Naive thymus-derived CD8-positive, alpha-beta T cell (primary cell): ENCODE data around the gene MXRA8. TPM values are rescaled to one million over a fixed set of nuclear protein-coding genes. Genes with fewer than 3 reads are reported as not detected.

Experiments
- ATAC-seq, 2 donors: fragments of 150-1000 bp; cut with Tn5 transposase in 1 of 2; sonication (Bioruptor Pico), chemical (Tn5 transposase) in 1 of 2; 1 replicate in 1 of 2; 2 replicates in 1 of 2; pipeline ENCODE4 v1.10.0; 2021; ENCODE audit warnings: mild to moderate bottlenecking in 2 of 2, moderate library complexity in 2 of 2
- POLR2A ChIA-PET: fragments of 350-600 bp; sonication (Branson Sonifier 250); formaldehyde crosslinking; loops from one replicate; lab custom pipeline; 2021; ENCODE audit warnings: antibody characterized with exemption; lab: Charles Lee
- DNase-seq, 10 donors: peaks; one replicate each; pipeline versions ENCODE4 v3.0.0 to v3.0.0-alpha.2; 2020 to 2022
- H3K27ac Mint-ChIP-seq, 10 donors: one replicate each; pipeline ENCODE4 v1.8.0; 2020 to 2022; ENCODE audit warnings: mild to moderate bottlenecking in 10 of 10, mixed read lengths in 10 of 10, moderate library complexity in 4 of 10, inconsistent platforms in 1 of 10
- H3K27me3 Mint-ChIP-seq, 5 donors: one replicate each; pipeline ENCODE4 v1.8.0; 2021 to 2022; ENCODE audit warnings: mixed read lengths in 5 of 5
- H3K36me3 Mint-ChIP-seq, 3 donors: one replicate each; pipeline ENCODE4 v1.8.0; 2020 to 2022; ENCODE audit warnings: mixed read lengths in 3 of 3, mild to moderate bottlenecking in 2 of 3, inconsistent platforms in 1 of 3
- H3K4me1 Mint-ChIP-seq, 4 donors: one replicate each; pipeline ENCODE4 v1.8.0; 2021 to 2022; ENCODE audit warnings: mixed read lengths in 4 of 4
- H3K4me3 Mint-ChIP-seq, 10 donors: one replicate each; pipeline ENCODE4 v1.8.0; 2020 to 2022; ENCODE audit warnings: mild to moderate bottlenecking in 10 of 10, mixed read lengths in 10 of 10, moderate library complexity in 6 of 10, inconsistent platforms in 1 of 10
- H3K9me3 Mint-ChIP-seq, 9 donors: one replicate each; pipeline ENCODE4 v1.8.0; 2020 to 2022; ENCODE audit warnings: mixed read lengths in 9 of 9, mild to moderate bottlenecking in 3 of 9, inconsistent platforms in 1 of 9, moderate library complexity in 1 of 9
- microRNA-seq: library from miRNA; unstranded; fragments of <30 nt; microRNA quantifications from one replicate; pipeline ENCODE4 v1.2.0, GENCODE V29; 2022; ENCODE audit warnings: borderline microRNAs expressed
- polyA plus RNA-seq, 3 donors: library from polyadenylated mRNA; unstranded; fragments of 300-500 nt; fragmentation: Illumina TruSeq; gene quantifications; one replicate each; pipeline ENCODE4 v1.2.3, GENCODE V29; 2021
- total RNA-seq, 8 experiments: library from RNA in 2 of 8; stranded (reverse) in 2 of 8; gene quantifications; one replicate each; pipeline ENCODE4 v1.2.3 and lab custom pipeline; 2021 to 2026

The MXRA8 gene
- total and polyA plus RNA-seq, 5 experiments from 2014 or later = 7.4 to 22.0 (median 7.7) TPM

- DNase-seq = peak; percentile 46 to 85 (median 64)
- Mint-ChIP-seq H3K9me3 (no peaks in the 10 kb centered on the region), H3K27me3 (no peaks in the 10 kb centered on the region), H3K4me3 (peak overlapping the region; percentile 82 to 90 (median 88)), H3K4me1 (peaks cover 6 to 25% (median 22%) of the 10 kb centered on the region in 4 donors), H3K36me3 (no peaks in the 10 kb centered on the region), H3K27ac (peak overlapping the region; percentile 31 to 94 (median 88))
- POLR2A ChIA-PET = interaction anchor here (0.5 to 1.8 kb wide), 12 partner anchors 9 to 286 kb away, joined by 3 to 9 read pairs (median 4); partner anchors contain the start of gene AURKAIP1
- ATAC-seq = peak; percentile 42 to 48
These were observed 52.9 kb downstream of the MXRA8 start for GRCh38 chr1:1305300-1306069.

GRCh38 chr1:1304331-1305299 lies 53.7 kb downstream of the MXRA8 start:
- peaks cover 6 to 29% (median 22%) of the 10 kb centered on the region in 4 donors for H3K4me1 Mint-ChIP-seq
- H3K4me3 Mint-ChIP-seq = peak overlapping the region; percentile 45 to 90 (median 86)
- no peaks in the 10 kb centered on the region for H3K27me3 Mint-ChIP-seq
- POLR2A ChIA-PET = interaction anchor here (0.5 to 1.8 kb wide), 10 partner anchors 10 to 198 kb away, joined by 3 to 6 read pairs (median 4); partner anchors contain the start of gene AURKAIP1
- no peaks in the 10 kb centered on the region for H3K9me3 Mint-ChIP-seq
- no peaks in the 10 kb centered on the region for H3K36me3 Mint-ChIP-seq
- DNase-seq (no peak), ATAC-seq (no peak)
- peak overlapping the region in 7 of 10 donors; percentile 22 to 81 (median 52) for H3K27ac Mint-ChIP-seq

GRCh38 chr1:1303736-1304135 lies 54.6 kb downstream of the MXRA8 start:
- Mint-ChIP-seq H3K4me1 (peaks cover 6 to 29% (median 22%) of the 10 kb centered on the region in 4 donors), H3K36me3 (no peaks in the 10 kb centered on the region), H3K27me3 (no peaks in the 10 kb centered on the region), H3K27ac (no peak overlapping the region), H3K4me3 (no peak overlapping the region), H3K9me3 (no peaks in the 10 kb centered on the region)
- DNase-seq (no peak), ATAC-seq (no peak)
- POLR2A ChIA-PET = no interaction called here

DNA sequence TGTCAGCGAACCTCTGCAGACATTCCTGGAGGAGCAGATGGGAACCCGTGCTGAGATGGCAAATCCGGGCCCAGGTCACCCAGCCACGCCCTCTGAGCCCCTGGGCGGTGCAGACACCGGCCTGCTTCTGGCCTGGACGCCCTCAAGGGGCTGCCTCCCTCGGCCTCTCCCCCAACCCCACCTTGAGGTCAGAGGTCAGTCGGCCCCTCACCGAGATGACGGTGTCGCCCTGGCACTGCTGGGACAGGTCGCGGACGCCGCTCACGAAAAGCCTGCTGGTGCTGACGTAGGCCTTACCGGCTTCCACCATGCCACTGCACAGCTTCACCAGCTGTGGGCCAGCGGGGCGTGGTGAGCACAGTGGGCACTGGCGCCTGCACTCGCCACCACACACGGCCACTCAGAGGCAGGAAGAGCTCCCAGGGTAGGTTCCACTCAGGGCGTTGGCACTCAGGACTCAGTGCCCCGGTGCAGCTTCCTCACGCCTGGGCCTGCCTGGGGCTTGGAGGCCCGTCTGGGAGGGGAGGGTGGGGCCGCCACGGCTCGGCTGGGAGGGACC lies 55.3 kb downstream of the MXRA8 start:
- Mint-ChIP-seq H3K36me3 (no peaks in the 10 kb centered on the region), H3K27ac (no peak overlapping the region), H3K4me1 (peaks cover 6 to 29% (median 22%) of the 10 kb centered on the region in 4 donors), H3K9me3 (no peaks in the 10 kb centered on the region), H3K27me3 (no peaks in the 10 kb centered on the region), H3K4me3 (no peak overlapping the region)
- DNase-seq (no peak), ATAC-seq (no peak)
- POLR2A ChIA-PET = no interaction called here

Small RNAs within 50 kb of the gene (microRNA-seq; reads per million reads assigned to microRNA genes)
- gene MIR6727 (not detected), gene MIR6808 (1.7 reads per million)

Other genes starting within 250 kb of the MXRA8 start
- 10 to 100 TPM; 24.9 to 26.5 TPM for gene C1orf159, start 242.5 kb downstream of the MXRA8 start, total RNA-seq
- 10 to 100 TPM in 1 of 3 donors, 1 to 10 TPM in 2; 3.2 to 10.7 (median 6.2) TPM for gene C1orf159, start 242.5 kb downstream of the MXRA8 start, polyA plus RNA-seq
- not detected for gene TTLL10, start 184.7 kb downstream of the MXRA8 start, total RNA-seq
- gene TTLL10, start 184.7 kb downstream of the MXRA8 start, polyA plus RNA-seq = not detected
- gene TNFRSF18, start 152.0 kb downstream of the MXRA8 start, total RNA-seq = 1 to 10 TPM; 1.5 to 1.6 TPM
- gene TNFRSF18, start 152.0 kb downstream of the MXRA8 start, polyA plus RNA-seq = 1 to 10 TPM in 1 of 3 donors, not detected in 2; 2.3 TPM
- under 1 TPM; 0.44 to 0.73 TPM for gene TNFRSF4, start 144.4 kb downstream of the MXRA8 start, total RNA-seq
- under 1 TPM; 0.30 to 0.62 (median 0.30) TPM for gene TNFRSF4, start 144.4 kb downstream of the MXRA8 start, polyA plus RNA-seq
- gene SDF4, start 126.6 kb downstream of the MXRA8 start, total RNA-seq = 100 to 1,000 TPM; 110 to 115 TPM
- 10 to 100 TPM; 73.8 to 86.3 (median 76.7) TPM for gene SDF4, start 126.6 kb downstream of the MXRA8 start, polyA plus RNA-seq
- gene B3GALT6, start 126.3 kb downstream of the MXRA8 start, total RNA-seq = 10 to 100 TPM; 21.4 to 23.6 TPM
- gene B3GALT6, start 126.3 kb downstream of the MXRA8 start, polyA plus RNA-seq = 10 to 100 TPM in 2 of 3 donors, 1 to 10 TPM in 1; 8.8 to 24.6 (median 14.6) TPM
- 1 to 10 TPM; 5.0 to 7.1 TPM for gene C1QTNF12, start 111.8 kb downstream of the MXRA8 start, total RNA-seq
- gene C1QTNF12, start 111.8 kb downstream of the MXRA8 start, polyA plus RNA-seq = under 1 TPM in 1 of 3 donors, not detected in 2; 0.22 TPM
- gene UBE2J2, start 84.7 kb downstream of the MXRA8 start, total RNA-seq = 100 to 1,000 TPM; 104 to 105 TPM
- gene UBE2J2, start 84.7 kb downstream of the MXRA8 start, polyA plus RNA-seq = 10 to 100 TPM; 84.7 to 92.9 (median 85.8) TPM
- 10 to 100 TPM; 11.8 to 17.4 TPM for gene SCNN1D, start 78.1 kb downstream of the MXRA8 start, total RNA-seq
- gene SCNN1D, start 78.1 kb downstream of the MXRA8 start, polyA plus RNA-seq = under 1 TPM in 2 of 3 donors, not detected in 1; 0.06 to 0.58 TPM
- gene ACAP3, start 50.6 kb downstream of the MXRA8 start, total RNA-seq = 10 to 100 TPM; 65.3 to 69.1 TPM
- gene ACAP3, start 50.6 kb downstream of the MXRA8 start, polyA plus RNA-seq = 1 to 10 TPM; 2.0 to 6.7 (median 3.5) TPM
- gene PUSL1, start 50.0 kb downstream of the MXRA8 start, total RNA-seq = 10 to 100 TPM; 19.6 to 23.4 TPM
- 10 to 100 TPM; 14.5 to 18.2 (median 17.7) TPM for gene PUSL1, start 50.0 kb downstream of the MXRA8 start, polyA plus RNA-seq
- 100 to 1,000 TPM; 171 to 174 TPM for gene INTS11, start 33.9 kb downstream of the MXRA8 start, total RNA-seq
- gene INTS11, start 33.9 kb downstream of the MXRA8 start, polyA plus RNA-seq = 10 to 100 TPM; 51.7 to 65.1 (median 59.9) TPM
- 10 to 100 TPM; 25.5 to 25.9 TPM for gene CPTP, start 33.8 kb downstream of the MXRA8 start, total RNA-seq
- gene CPTP, start 33.8 kb downstream of the MXRA8 start, polyA plus RNA-seq = 10 to 100 TPM in 2 of 3 donors, 1 to 10 TPM in 1; 9.3 to 19.9 (median 11.6) TPM
- gene TAS1R3, start 27.3 kb downstream of the MXRA8 start, total RNA-seq = 1 to 10 TPM; 2.7 to 3.0 TPM
- gene TAS1R3, start 27.3 kb downstream of the MXRA8 start, polyA plus RNA-seq = under 1 TPM in 1 of 3 donors, not detected in 2; 0.10 TPM
- gene DVL1, start 9.1 kb downstream of the MXRA8 start, total RNA-seq = 10 to 100 TPM; 41.9 to 53.3 TPM
- 1 to 10 TPM in 2 of 3 donors, under 1 TPM in 1; 0.99 to 2.0 (median 1.4) TPM for gene DVL1, start 9.1 kb downstream of the MXRA8 start, polyA plus RNA-seq
- gene AURKAIP1, start 16.7 kb upstream of the MXRA8 start, total RNA-seq = 10 to 100 TPM; 68.0 to 70.3 TPM
- gene AURKAIP1, start 16.7 kb upstream of the MXRA8 start, polyA plus RNA-seq = 100 to 1,000 TPM; 146 to 169 (median 168) TPM
- gene CCNL2, start 40.8 kb upstream of the MXRA8 start, total RNA-seq = 100 to 1,000 TPM; 399 to 406 TPM
- gene CCNL2, start 40.8 kb upstream of the MXRA8 start, polyA plus RNA-seq = 10 to 100 TPM; 13.4 to 28.1 (median 13.7) TPM
- gene MRPL20, start 48.7 kb upstream of the MXRA8 start, total RNA-seq = 100 to 1,000 TPM; 162 to 165 TPM
- 100 to 1,000 TPM; 203 to 233 (median 224) TPM for gene MRPL20, start 48.7 kb upstream of the MXRA8 start, polyA plus RNA-seq
- not detected for gene ANKRD65, start 62.7 kb upstream of the MXRA8 start, total RNA-seq
- gene ANKRD65, start 62.7 kb upstream of the MXRA8 start, polyA plus RNA-seq = not detected
- not detected for gene VWA1, start 77.1 kb upstream of the MXRA8 start, total RNA-seq
- gene VWA1, start 77.1 kb upstream of the MXRA8 start, polyA plus RNA-seq = not detected
- under 1 TPM; 0.49 to 0.70 TPM for gene ATAD3C, start 91.1 kb upstream of the MXRA8 start, total RNA-seq
- gene ATAD3C, start 91.1 kb upstream of the MXRA8 start, polyA plus RNA-seq = 1 to 10 TPM in 2 of 3 donors, under 1 TPM in 1; 0.04 to 3.1 (median 2.1) TPM
- gene ATAD3B, start 113.2 kb upstream of the MXRA8 start, total RNA-seq = 10 to 100 TPM; 47.3 to 50.9 TPM
- gene ATAD3B, start 113.2 kb upstream of the MXRA8 start, polyA plus RNA-seq = 1 to 10 TPM; 2.4 to 5.6 (median 2.6) TPM
- 10 to 100 TPM; 24.7 to 27.5 TPM for gene ATAD3A, start 153.6 kb upstream of the MXRA8 start, total RNA-seq
- 10 to 100 TPM in 1 of 3 donors, 1 to 10 TPM in 2; 7.7 to 15.3 (median 8.5) TPM for gene ATAD3A, start 153.6 kb upstream of the MXRA8 start, polyA plus RNA-seq
- 1 to 10 TPM; 3.4 TPM for gene TMEM240, start 182.1 kb upstream of the MXRA8 start, total RNA-seq
- not detected for gene TMEM240, start 182.1 kb upstream of the MXRA8 start, polyA plus RNA-seq
- 100 to 1,000 TPM; 158 to 162 TPM for gene SSU72, start 216.3 kb upstream of the MXRA8 start, total RNA-seq
- gene SSU72, start 216.3 kb upstream of the MXRA8 start, polyA plus RNA-seq = 100 to 1,000 TPM; 219 to 290 (median 248) TPM
- gene FNDC10, start 241.6 kb upstream of the MXRA8 start, total RNA-seq = 1 to 10 TPM; 3.7 to 3.8 TPM
- gene FNDC10, start 241.6 kb upstream of the MXRA8 start, polyA plus RNA-seq = 1 to 10 TPM in 1 of 3 donors, under 1 TPM in 2; 0.75 to 2.4 (median 0.89) TPM